HG02970 (cell line): Measurements from ENCODE around the gene TMEM150C.

Source experiments
- ATAC-seq: cut with Tn5 transposase; IDR thresholded peaks from one replicate; pipeline ENCODE4 v1.9.1; 2021; ENCODE audit warnings: mild to moderate bottlenecking, moderate library complexity, moderate number of reproducible peaks; ENCODE audit not compliant: unreplicated experiment, low FRiP score

Gene TMEM150C

DNA sequence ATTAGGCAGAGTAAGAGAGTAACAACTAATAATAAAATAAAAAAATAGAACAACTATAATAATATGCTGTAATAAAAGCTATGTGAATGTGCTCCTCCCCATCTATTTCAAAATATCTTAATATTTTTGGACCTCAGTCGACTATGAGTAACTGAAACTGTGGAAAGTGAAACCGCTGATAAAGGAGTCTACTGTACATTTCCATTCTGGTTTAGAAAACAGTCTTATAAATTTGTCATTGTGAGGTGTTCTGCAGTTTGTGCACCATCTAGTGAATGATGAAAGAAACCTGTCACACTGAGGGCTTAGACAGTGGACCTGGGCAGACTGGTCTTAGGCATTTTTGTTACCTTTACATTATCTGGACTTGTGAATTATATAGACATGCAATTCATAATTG lies 42.0 kb downstream of the TMEM150C start:
- no peak for ATAC-seq

DNA sequence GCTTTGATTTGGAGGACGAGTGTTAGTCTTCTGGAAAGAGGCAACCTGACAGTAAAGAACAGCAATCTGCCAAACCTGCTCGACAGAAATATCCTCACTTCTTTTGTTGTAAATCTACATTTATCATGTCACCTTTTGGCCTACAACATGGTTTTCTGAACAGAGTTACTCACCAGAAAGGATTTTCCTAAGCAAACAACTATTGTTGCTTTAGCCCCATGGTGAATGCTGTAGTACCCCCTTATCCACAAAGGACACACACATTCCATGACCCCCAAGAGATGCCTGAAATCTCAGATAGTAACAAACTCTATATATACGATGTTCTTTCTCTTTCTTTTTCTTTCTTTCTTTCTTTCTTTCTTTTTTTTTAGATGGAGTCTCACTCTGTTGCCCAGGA lies 42.7 kb downstream of the TMEM150C start:
- ATAC-seq, result no peak

DNA sequence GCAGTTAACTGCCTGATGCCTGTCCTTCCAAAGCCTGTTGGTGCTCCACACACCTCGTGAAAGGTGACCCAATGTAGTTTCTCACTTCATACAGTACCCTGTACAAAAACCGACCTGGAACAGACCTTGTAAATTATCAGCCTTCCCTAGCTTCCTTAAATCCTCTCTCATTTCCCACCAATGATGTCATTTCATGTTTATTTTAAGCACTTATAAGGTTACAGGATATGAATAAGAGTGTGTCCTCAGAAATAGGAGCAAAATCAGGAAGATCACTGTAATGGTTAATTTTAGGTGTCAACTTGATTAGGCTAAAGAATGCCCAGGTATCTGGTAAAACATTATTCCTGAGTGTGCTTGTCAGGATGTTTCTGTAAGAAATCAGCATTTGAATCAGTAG lies 44.7 kb downstream of the TMEM150C start:
- no peak for ATAC-seq

DNA sequence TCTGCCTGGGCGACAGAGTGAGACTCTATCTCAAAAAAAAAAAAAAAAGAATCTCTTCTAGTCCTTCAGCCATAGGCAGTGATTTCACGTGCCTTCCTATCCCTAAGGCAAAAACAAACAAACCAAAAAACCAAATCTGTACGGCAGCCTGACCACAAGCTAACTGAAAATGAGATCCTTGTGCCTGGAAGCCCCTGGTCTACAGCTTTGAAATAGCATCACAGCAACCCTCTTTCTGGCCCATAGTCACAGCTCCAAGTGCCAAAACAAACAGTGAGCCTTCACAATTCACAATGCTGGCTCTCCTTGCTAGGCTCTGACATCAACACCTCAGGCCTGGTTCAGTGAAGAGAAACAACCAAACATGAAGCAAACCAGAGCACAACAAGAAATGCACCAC lies 46.1 kb downstream of the TMEM150C start:
- ATAC-seq, result no peak

DNA sequence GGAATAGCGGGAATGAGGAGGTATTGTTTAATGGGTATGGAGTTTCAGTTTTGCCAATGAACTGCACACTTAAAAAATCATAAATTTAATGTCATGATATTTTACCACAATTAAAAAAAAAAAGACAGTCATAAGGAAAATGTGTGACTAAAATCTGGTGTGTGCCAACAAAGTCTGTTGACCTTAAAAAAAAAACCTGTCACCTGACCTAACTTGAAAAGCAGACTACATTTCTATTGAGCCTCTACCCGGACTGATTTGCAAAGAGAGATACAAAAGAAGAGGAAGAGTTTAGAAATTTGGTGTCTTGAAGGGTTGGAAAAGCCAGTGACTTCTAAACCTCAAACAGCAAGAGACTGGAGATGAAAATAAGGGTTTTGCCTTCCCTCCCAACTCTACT lies 48.4 kb downstream of the TMEM150C start:
- ATAC-seq, result no peak

DNA sequence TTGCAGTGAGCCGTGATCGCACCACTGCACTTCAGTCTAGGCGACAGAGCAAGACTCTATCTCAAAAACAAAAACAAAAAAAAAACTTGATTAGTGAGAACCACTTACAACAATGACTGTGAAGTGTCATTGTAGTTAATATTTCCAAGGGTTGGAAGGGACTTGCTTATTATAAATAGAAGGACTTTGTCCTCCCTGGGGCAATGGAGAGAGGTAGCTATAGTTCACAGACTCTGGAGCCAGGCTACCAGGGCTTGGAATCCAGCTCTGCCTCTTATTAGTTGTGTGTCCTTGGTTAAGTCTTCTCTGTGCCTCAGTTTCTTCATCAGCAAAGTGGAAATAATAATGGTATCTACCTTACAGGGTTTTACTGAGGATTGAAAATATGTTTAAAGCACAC lies 51.6 kb downstream of the TMEM150C start:
- ATAC-seq, result no peak

DNA sequence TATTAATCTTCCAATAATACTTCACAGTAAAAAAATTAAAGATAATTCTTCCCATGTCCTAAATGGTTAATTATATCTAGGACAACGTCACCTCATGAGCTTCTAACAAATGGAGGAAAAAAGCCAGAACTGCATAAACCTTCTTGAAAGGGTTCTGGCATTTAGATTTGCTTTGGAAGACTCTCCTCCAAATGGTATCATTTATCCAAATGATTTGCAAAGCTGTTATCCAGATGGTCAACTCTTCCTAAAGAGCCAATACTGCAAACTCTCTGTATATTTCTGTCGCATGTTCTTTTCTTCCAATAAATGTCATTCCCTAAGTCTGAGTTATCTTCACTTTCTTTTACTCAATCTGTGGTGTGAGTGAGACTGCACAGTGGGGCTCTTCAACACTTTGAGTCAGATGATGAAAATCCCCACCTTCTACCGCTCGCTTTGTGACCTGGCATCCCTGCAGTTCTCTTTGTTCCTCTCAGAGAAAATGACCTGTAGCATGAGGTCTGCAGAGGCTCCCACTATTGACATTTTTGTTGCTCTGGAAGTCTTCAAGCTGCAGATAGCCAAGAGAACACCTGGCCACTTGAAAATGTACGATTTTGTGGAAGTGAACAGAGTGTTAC lies 52.9 kb downstream of the TMEM150C start:
- ATAC-seq, result no peak

DNA sequence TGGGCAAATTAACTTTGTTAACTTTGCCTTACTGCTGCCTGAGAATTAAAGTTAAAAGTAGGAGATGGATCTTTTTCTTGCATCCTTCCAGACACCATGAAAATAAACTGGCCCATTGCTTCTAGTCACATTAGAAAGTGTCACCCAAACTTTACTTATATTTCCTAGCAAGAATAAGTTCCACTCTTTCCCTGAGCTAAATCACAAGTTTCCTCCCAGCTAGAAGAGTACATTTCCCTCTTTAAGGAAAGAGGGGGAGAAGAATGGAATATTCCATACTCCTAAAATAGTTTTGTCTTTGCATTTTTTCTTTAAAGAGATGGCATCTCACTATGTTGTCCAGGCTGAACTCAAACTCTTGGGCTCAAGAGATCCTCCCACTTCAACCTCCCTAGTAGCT lies 53.8 kb downstream of the TMEM150C start:
- no peak for ATAC-seq

DNA sequence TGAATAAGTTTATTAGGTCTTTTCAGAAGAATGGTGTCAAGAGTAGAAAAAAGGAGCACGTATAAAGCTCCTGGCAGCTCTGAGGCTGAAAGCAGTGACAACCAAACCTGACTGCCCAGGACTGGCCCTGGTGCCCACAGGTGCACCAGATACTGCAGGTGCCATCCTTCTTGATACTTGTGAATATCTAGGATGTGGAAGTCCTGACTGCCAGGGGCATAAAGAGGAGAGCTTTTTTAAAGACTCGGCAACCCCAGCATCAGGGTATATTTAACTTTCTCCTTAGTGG lies 60.7 kb downstream of the TMEM150C start:
- ATAC-seq, result no peak

DNA sequence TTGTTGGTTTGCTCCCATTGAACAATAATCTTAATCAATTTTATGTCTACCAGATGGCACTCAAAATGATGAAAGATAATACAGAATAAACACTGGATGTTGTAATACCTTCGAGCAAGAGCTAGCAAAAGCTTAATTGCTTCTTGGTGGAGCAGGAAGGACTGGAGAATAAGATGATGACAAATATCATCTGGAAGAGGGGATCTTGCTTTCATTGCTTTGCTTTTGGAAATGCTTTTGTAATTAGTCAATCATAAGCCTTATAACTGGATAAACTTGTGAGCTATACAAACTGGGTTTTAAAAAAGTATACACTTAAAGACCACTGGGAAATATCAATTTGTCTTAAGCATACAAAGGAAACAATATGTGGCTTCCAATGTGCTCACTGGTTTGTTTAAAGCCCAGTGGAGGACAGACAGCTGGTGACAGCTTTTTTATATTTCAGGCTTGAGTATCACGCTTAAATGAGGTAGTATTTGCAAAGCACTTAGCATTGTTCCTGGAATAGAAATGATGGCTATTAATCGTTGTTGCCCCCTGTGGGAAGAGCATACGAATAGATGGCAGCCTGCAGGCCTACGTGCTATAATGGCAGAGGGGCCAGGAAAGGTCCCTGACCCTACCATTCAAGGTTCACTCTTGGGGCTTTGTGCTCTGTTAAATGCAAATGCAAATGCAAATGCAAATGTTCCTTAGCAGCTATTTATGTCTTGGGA lies 61.2 kb downstream of the TMEM150C start:
- ATAC-seq, result no peak

DNA sequence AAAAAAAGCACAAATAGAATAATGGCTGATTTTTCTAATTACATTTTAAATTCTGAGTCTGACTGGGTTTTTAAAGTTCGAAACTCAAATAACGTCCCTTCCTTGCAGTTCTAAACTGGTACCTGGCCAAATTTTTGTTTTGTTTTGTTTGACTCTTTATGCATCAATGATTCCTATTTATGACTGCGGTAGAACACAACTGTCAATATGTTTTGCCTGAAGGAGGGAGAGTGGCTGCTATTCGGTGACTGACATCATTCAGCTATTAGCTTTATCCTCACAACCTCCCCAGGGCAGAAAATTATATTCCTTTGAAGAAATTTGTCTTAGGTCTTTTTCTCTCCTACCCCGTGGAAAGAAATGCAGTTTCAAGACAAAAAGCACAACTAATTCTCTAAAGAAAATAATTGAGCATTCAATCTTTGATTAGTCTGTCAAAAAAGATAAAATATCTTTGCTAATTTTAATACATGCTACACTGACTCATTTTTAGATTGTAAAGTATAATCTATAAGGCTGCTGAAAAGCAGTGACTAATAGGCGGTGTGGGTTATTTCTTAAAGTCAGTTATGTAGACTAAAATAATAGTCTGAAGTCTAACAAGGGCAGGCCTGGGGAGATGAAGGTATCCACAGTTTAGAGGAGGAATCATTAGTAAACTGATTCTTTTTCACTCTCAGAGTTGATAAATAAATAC lies 61.9 kb downstream of the TMEM150C start:
- no peak for ATAC-seq

DNA sequence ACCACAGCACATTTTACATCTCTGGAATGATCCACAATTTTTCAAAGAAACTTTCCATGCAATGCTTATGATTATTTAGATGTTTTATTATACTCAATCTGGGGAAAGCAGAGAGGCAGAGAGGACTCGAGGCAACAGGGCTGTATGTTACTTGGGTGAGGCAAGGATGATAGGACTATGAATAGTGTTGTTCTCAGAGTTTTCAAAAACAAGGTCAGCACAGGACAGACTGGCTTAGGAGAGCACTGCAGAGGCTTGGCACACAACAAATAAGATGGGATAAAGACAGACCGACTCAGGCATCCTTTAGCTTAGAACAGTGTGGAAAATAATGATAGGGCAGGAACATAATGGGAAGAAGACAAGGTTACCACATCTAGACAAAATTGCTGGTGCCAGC lies 65.4 kb downstream of the TMEM150C start:
- no peak for ATAC-seq

DNA sequence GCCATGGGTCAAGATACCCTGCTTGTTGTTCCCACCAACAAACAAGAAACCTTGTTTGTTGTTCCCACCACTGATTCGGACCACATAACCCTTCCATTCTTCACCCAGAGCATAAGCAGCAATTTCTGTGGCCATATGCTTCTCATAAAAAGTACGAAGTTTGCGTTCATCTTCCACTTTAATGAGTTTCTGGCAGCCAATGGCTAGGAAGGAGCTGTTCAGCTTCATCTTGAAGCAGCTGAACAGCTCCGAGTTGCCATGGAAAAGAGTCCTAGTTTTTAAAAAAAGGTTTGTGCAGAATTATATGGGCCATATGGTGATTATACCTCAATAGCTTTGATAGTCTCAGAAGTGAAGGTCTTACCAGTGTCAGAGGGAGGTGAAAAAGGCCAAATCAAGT lies 66.1 kb downstream of the TMEM150C start:
- ATAC-seq, result no peak

DNA sequence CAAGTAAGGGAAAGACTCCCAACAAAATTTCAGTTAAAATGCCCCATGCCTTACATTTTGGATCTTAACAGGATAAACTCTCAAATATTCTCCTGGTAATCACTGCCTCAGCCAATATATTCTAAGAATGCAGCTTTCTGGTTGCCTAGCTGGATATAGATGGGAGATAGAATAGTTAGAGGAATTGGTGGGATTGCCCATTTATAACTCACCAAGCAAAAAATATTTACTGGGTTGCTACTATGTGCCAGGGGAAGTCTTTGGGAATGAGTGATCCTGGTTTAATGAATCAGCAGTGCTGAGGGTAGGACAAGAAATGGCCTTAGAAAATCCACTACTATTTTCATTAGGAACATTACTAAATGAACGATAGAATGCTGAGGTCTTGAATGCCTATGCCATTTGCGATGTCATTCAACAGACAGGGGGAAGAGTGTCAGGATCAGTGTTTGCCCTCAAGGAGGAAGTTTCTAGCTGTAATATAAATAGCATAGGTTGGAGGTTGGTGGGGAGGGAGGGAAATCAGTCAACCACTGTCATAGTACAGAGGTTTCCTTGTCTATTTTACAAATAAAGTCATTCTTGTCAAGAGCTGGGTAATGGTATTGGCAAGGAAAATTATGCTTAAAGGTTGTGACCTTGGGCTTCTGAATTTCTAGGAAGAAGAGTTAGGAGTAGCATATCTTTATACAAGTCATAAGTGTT lies 67.9 kb downstream of the TMEM150C start:
- ATAC-seq, result no peak

DNA sequence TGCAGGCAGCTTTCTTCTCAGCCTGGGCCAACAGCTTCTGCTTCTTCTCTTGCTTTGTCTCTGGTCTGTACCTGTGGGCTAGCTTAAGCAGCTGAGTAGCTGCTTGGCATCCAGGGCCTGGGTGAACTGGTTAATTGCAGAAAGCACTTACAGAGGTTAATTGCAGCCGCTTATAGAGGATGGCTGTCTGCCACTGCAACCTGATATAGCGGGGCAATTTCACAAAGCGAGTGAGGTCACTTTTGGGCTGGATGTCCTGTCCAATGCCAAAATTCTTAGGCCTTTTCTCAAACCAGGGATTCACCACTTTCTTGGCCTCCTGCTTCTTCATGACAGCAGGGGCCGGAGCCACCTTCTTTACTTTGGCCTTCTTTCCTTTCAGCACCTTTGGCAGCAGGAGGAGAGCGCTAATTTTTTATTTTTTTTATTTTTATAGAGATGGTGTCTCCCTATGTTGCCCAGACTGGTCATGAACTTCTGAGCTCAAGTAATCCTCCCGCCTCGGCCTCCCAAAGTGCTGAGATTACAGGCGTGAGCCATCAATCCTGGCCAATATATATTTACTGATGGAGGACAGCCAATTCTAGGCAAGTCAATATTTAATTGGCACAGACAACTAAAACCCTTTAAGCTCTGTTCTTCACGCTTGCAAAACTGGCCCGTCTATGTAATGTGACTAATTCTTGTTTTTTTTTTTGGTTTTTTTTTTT lies 70.4 kb downstream of the TMEM150C start:
- ATAC-seq, result no peak

DNA sequence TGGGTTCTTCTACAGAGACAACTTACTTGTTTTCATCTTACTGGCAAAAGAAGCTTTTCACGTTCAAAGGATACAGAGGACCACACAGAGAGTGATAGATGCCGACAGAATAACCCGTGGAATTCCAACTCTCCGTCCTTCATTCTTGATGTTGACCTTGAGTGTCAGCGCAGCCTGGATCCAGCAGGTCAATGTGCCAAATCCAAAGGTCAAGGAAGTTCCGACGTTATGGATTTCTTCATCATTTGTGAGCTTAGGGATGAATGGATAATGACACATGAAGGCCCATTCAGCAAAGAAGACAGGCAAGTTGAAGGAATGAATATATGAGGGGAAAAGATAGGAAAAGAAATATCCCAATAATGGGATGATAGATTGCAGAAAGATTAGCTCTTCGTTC lies 71.8 kb downstream of the TMEM150C start:
- ATAC-seq, result no peak

DNA sequence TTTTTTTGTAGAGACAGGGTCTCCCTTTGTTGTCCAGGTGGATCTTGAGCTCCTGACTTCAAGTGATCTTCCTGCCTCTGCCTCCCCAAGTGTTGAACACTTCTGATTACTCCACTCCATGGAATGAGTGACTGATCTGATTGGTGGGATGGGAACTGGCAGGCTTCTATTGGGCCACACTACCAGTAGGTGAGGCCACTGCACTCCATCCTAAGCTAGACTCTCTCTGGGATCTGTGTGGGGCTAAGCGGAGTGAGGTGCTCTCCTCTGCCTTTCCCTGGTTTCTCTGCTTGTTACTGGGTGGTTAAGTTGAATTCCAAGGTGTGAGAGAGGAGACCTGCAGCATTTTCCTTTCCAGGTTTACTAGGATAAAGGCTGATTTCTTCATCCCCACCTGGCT lies 72.7 kb downstream of the TMEM150C start:
- no peak for ATAC-seq

DNA sequence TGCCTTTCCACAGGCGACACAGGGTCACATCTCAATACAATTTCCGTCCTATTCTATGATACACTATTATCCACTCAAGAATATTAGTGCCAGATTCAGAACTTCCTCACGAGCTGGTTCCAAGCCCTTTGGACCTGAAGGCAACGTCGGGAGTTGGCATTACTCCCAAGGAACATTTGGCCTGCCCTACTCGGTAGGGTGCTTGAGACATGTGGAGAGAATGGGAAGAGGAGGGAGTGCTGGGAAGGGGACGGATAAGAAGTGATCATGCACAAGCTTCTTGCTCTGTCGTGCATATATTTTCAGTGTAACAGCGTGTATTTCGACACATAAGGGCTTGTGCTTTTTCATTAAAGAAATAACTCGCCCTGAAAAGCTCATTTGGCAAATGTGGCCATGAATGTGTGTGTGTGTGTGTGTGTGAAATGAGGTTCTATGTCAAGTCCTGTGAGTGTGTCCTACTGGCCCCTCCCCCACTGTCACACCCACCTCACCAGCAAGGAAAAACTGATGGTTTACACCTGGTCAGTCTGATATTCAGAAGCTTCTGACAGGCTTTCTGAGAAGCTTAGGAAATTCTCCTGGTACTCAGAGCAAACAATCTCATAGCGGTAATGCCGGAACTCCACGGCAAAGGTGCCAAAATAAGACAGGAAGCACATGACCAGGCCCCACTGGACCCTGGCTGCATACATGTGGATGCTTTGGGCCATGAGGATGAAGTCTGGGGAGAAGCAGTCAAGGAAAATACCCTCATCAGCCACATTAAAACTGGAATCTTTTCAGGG lies 76.6 kb downstream of the TMEM150C start:
- ATAC-seq, result no peak

DNA sequence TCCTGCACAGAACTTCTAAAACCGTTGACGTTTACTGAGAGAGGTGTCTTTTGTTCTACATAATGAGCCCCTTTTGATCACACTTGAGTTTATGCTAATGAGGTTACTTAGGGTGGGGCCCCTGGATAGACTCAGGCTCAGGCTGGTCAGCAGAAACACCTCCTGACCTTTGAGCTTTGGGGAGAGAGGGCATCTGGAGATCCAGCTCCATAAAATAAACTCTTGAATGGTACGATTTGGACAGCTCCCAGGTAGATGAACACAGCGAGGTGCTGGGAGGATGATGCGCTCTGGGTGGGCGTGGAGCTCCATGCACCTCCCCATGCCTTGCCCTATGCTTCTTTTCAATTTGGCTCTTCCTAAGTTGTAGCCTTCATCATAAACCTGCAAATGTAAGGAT lies 79.4 kb downstream of the TMEM150C start:
- no peak for ATAC-seq

DNA sequence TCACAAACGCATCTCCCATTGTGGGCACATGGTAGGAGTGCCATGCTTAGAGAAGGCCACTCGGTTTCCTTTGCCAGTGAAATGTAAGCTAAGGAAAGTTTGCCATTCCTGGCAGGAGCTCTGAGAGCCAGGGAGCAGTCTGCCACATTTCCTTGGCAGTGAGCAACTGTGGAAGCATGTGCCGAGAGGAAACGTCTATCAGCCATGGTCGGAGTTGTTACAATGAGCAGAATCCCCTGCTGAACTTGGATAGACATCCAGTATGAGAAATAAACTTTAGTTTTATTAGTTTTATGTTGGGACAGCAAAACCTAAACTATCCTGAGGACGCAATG lies 80.3 kb downstream of the TMEM150C start:
- no peak for ATAC-seq
